Measurements from ENCODE around the gene BFSP1.

DNA sequence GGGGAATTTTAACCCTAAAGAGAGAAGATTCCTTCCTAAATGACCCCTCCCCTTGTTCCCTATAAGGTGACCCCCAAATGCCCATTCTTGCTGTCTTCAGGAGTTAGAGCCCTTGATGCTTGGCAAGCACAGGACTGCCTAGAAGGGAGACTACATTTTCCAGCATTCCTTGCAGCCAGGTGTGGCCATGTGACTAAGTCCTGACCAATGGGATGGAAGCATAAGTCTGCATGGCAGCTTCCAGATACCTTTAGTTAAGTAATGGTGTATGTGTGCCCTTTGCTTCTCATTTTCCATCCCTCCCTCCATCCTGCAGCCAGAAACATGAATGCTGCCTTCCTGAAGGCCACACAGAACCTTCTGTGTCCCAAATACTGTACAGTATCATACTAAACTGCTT is 5.5 kb downstream of the BFSP1 start:
- TF ChIP-seq, protein P1, sequence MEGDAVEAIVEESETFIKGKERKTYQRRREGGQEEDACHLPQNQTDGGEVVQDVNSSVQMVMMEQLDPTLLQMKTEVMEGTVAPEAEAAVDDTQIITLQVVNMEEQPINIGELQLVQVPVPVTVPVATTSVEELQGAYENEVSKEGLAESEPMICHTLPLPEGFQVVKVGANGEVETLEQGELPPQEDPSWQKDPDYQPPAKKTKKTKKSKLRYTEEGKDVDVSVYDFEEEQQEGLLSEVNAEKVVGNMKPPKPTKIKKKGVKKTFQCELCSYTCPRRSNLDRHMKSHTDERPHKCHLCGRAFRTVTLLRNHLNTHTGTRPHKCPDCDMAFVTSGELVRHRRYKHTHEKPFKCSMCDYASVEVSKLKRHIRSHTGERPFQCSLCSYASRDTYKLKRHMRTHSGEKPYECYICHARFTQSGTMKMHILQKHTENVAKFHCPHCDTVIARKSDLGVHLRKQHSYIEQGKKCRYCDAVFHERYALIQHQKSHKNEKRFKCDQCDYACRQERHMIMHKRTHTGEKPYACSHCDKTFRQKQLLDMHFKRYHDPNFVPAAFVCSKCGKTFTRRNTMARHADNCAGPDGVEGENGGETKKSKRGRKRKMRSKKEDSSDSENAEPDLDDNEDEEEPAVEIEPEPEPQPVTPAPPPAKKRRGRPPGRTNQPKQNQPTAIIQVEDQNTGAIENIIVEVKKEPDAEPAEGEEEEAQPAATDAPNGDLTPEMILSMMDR (IDR thresholded peaks at IDR 0.05), result no peak
- no peak for TF ChIP-seq POLR2A (IDR thresholded peaks at IDR 0.05)
